ENCODE measurements around the gene LIPC. TPM values are rescaled to one million over a fixed set of nuclear protein-coding genes. Genes with fewer than 3 reads are reported as not detected.
A peak's percentile ranks its signal among the peaks of the same experiment; 100 is the strongest.

The LIPC gene
- not detected for polyA plus RNA-seq (2013, experiment 1 of 2)
- not detected for polyA plus RNA-seq (2013, experiment 2 of 2)

GRCh38 chr15:58431221-58432149 is at the start of gene LIPC:
TSS of gene LIPC (plus strand) at chr15:58431991. CDS start at chr15:58432033, 42 bp downstream.
- H3K4ac ChIP-seq (ENCODE audit: low read length), result no peak within 1 kb of the TSS
- no peak within 1 kb of the TSS for H3K9ac ChIP-seq (ENCODE audit: low read depth, low read length, poor library complexity)
- H2AK5ac ChIP-seq (ENCODE audit: low read depth, low read length), result no peak within 1 kb of the TSS
- no peak within 1 kb of the TSS for H3K4me2 ChIP-seq (ENCODE audit: insufficient read depth, low read length, poor library complexity, severe bottlenecking)
- no peak for DNase-seq (ENCODE audit: low spot score)
- no peak within 1 kb of the TSS for H3K14ac ChIP-seq (ENCODE audit: low read length)
- H4K91ac ChIP-seq (ENCODE audit: low read depth, low read length, poor library complexity), result no peak within 1 kb of the TSS
- no peak within 1 kb of the TSS for H3K4me3 ChIP-seq (ENCODE audit: low read length in 2 of 2)
- no peak within 1 kb of the TSS for H3K27ac ChIP-seq (replicated peaks; ENCODE audit: low read length)
- H2BK5ac ChIP-seq (ENCODE audit: low read length), result no peak within 1 kb of the TSS
- H3K4me1 ChIP-seq (ENCODE audit: control insufficient read depth in 2 of 2, insufficient read depth in 1 of 2, low read depth in 1 of 2, low read length in 2 of 2), result peaks cover 5 to 7% of the 10 kb centered on the region in 2 donors
- H3K23ac ChIP-seq (ENCODE audit: low read depth, low read length, poor library complexity), result no peak within 1 kb of the TSS
- H2BK120ac ChIP-seq (ENCODE audit: low read depth, low read length), result no peak within 1 kb of the TSS
- H4K8ac ChIP-seq (ENCODE audit: low read depth, low read length), result no peak within 1 kb of the TSS
- no peak within 1 kb of the TSS for H2BK12ac ChIP-seq (ENCODE audit: low read length)
- no CpG with 5 or more reads among the region's 10 CpGs for WGBS, 2 donors (ENCODE audit: extremely low coverage in 2 of 2, insufficient read length in 2 of 2, insufficient replicate concordance in 1 of 2)
- no peaks in the 10 kb centered on the region for H3K36me3 ChIP-seq (replicated peaks in 1 of 2; ENCODE audit: control insufficient read depth in 2 of 2, insufficient read depth in 2 of 2, low read length in 2 of 2)
- H2AFZ ChIP-seq (ENCODE audit: low read length), result no peak within 1 kb of the TSS
- H3K27me3 ChIP-seq (ENCODE audit: control insufficient read depth in 3 of 3, insufficient read depth in 3 of 3, low read depth in 1 of 3, low read length in 3 of 3), result no peaks in the 10 kb centered on the region
- H3K9me3 ChIP-seq (replicated peaks in 1 of 2; ENCODE audit: control insufficient read depth in 2 of 2, insufficient read depth in 1 of 2, low read depth in 1 of 2, low read length in 2 of 2), result no peaks in the 10 kb centered on the region
- no peak within 1 kb of the TSS for H3K18ac ChIP-seq (ENCODE audit: low read length)
- peaks cover 2% of the 10 kb centered on the region for H3K79me1 ChIP-seq (ENCODE audit: low read depth, low read length)
- H2BK15ac ChIP-seq (ENCODE audit: low read length), result no peak within 1 kb of the TSS

GRCh38 chr15:58383876-58384275 is 47.9 kb upstream of the LIPC start:
- DNase-seq (ENCODE audit: low spot score), result no peak
- no peak overlapping the region for H3K23ac ChIP-seq (ENCODE audit: low read depth, low read length, poor library complexity)
- peaks cover 10 to 12% of the 10 kb centered on the region in 2 donors for H3K4me1 ChIP-seq (ENCODE audit: control insufficient read depth in 2 of 2, insufficient read depth in 1 of 2, low read depth in 1 of 2, low read length in 2 of 2)
- peak overlapping the region; percentile 76 for H2AFZ ChIP-seq (ENCODE audit: low read length)
- H3K4ac ChIP-seq (ENCODE audit: low read length), result no peak overlapping the region
- no peak overlapping the region for H4K91ac ChIP-seq (ENCODE audit: low read depth, low read length, poor library complexity)
- H3K4me2 ChIP-seq (ENCODE audit: insufficient read depth, low read length, poor library complexity, severe bottlenecking), result no peak overlapping the region
- H3K79me1 ChIP-seq (ENCODE audit: low read depth, low read length), result no peaks in the 10 kb centered on the region
- no peak overlapping the region for H2BK5ac ChIP-seq (ENCODE audit: low read length)
- H3K36me3 ChIP-seq (replicated peaks in 1 of 2; ENCODE audit: control insufficient read depth in 2 of 2, insufficient read depth in 2 of 2, low read length in 2 of 2), result no peaks in the 10 kb centered on the region
- no peak overlapping the region for H3K9ac ChIP-seq (ENCODE audit: low read depth, low read length, poor library complexity)
- no peak overlapping the region for H2BK12ac ChIP-seq (ENCODE audit: low read length)
- H3K27ac ChIP-seq (replicated peaks; ENCODE audit: low read length), result no peak overlapping the region
- H2BK15ac ChIP-seq (ENCODE audit: low read length), result no peak overlapping the region
- no peak overlapping the region for H3K18ac ChIP-seq (ENCODE audit: low read length)
- H3K14ac ChIP-seq (ENCODE audit: low read length), result no peak overlapping the region
- H3K27me3 ChIP-seq (ENCODE audit: control insufficient read depth in 3 of 3, insufficient read depth in 3 of 3, low read depth in 1 of 3, low read length in 3 of 3), result no peaks in the 10 kb centered on the region
- H4K8ac ChIP-seq (ENCODE audit: low read depth, low read length), result no peak overlapping the region
- H3K4me3 ChIP-seq (ENCODE audit: low read length in 2 of 2), result no peak overlapping the region
- WGBS, 2 donors (ENCODE audit: extremely low coverage in 2 of 2, insufficient read length in 2 of 2, insufficient replicate concordance in 1 of 2), result no CpG with 5 or more reads among the region's 5 CpGs
- H2AK5ac ChIP-seq (ENCODE audit: low read depth, low read length), result no peak overlapping the region
- peaks cover 0 to 2% of the 10 kb centered on the region in 2 donors for H3K9me3 ChIP-seq (replicated peaks in 1 of 2; ENCODE audit: control insufficient read depth in 2 of 2, insufficient read depth in 1 of 2, low read depth in 1 of 2, low read length in 2 of 2)
- no peak overlapping the region for H2BK120ac ChIP-seq (ENCODE audit: low read depth, low read length)

- H2BK5ac ChIP-seq (ENCODE audit: low read length), result no peak overlapping the region
- H3K79me1 ChIP-seq (ENCODE audit: low read depth, low read length), result no peaks in the 10 kb centered on the region
- no peak overlapping the region for H2AFZ ChIP-seq (ENCODE audit: low read length)
- no peak overlapping the region for H3K23ac ChIP-seq (ENCODE audit: low read depth, low read length, poor library complexity)
- no peak overlapping the region for H3K9ac ChIP-seq (ENCODE audit: low read depth, low read length, poor library complexity)
- no peak overlapping the region for H3K14ac ChIP-seq (ENCODE audit: low read length)
- no peak overlapping the region for H2BK12ac ChIP-seq (ENCODE audit: low read length)
- no peak overlapping the region for H2BK120ac ChIP-seq (ENCODE audit: low read depth, low read length)
- no peak overlapping the region for H3K4me2 ChIP-seq (ENCODE audit: insufficient read depth, low read length, poor library complexity, severe bottlenecking)
- no peak for DNase-seq (ENCODE audit: low spot score)
- no CpG with 5 or more reads among the region's 6 CpGs for WGBS, 2 donors (ENCODE audit: extremely low coverage in 2 of 2, insufficient read length in 2 of 2, insufficient replicate concordance in 1 of 2)
- H4K91ac ChIP-seq (ENCODE audit: low read depth, low read length, poor library complexity), result no peak overlapping the region
- no peak overlapping the region for H3K4me3 ChIP-seq (ENCODE audit: low read length in 2 of 2)
- peaks cover 10 to 12% of the 10 kb centered on the region in 2 donors for H3K4me1 ChIP-seq (ENCODE audit: control insufficient read depth in 2 of 2, insufficient read depth in 1 of 2, low read depth in 1 of 2, low read length in 2 of 2)
- peaks cover 0 to 2% of the 10 kb centered on the region in 2 donors for H3K9me3 ChIP-seq (replicated peaks in 1 of 2; ENCODE audit: control insufficient read depth in 2 of 2, insufficient read depth in 1 of 2, low read depth in 1 of 2, low read length in 2 of 2)
- no peaks in the 10 kb centered on the region for H3K36me3 ChIP-seq (replicated peaks in 1 of 2; ENCODE audit: control insufficient read depth in 2 of 2, insufficient read depth in 2 of 2, low read length in 2 of 2)
- H3K4ac ChIP-seq (ENCODE audit: low read length), result no peak overlapping the region
- no peak overlapping the region for H2BK15ac ChIP-seq (ENCODE audit: low read length)
- H4K8ac ChIP-seq (ENCODE audit: low read depth, low read length), result no peak overlapping the region
- H3K27me3 ChIP-seq (ENCODE audit: control insufficient read depth in 3 of 3, insufficient read depth in 3 of 3, low read depth in 1 of 3, low read length in 3 of 3), result no peaks in the 10 kb centered on the region
- no peak overlapping the region for H3K18ac ChIP-seq (ENCODE audit: low read length)
- no peak overlapping the region for H3K27ac ChIP-seq (replicated peaks; ENCODE audit: low read length)
- H2AK5ac ChIP-seq (ENCODE audit: low read depth, low read length), result no peak overlapping the region
Measured at GRCh38 chr15:58384667-58385066, 47.1 kb upstream of the LIPC start.

GRCh38 chr15:58386081-58386480 is 45.7 kb upstream of the LIPC start:
- H3K4ac ChIP-seq (ENCODE audit: low read length), result no peak overlapping the region
- H3K27me3 ChIP-seq (ENCODE audit: control insufficient read depth in 3 of 3, insufficient read depth in 3 of 3, low read depth in 1 of 3, low read length in 3 of 3), result no peaks in the 10 kb centered on the region
- no peak overlapping the region for H2BK12ac ChIP-seq (ENCODE audit: low read length)
- H4K8ac ChIP-seq (ENCODE audit: low read depth, low read length), result no peak overlapping the region
- H2AK5ac ChIP-seq (ENCODE audit: low read depth, low read length), result no peak overlapping the region
- no peak overlapping the region for H3K9ac ChIP-seq (ENCODE audit: low read depth, low read length, poor library complexity)
- no peaks in the 10 kb centered on the region for H3K79me1 ChIP-seq (ENCODE audit: low read depth, low read length)
- DNase-seq (ENCODE audit: low spot score), result no peak
- H3K4me2 ChIP-seq (ENCODE audit: insufficient read depth, low read length, poor library complexity, severe bottlenecking), result no peak overlapping the region
- no CpG with 5 or more reads among the region's 3 CpGs for WGBS, 2 donors (ENCODE audit: extremely low coverage in 2 of 2, insufficient read length in 2 of 2, insufficient replicate concordance in 1 of 2)
- H3K23ac ChIP-seq (ENCODE audit: low read depth, low read length, poor library complexity), result no peak overlapping the region
- no peak overlapping the region for H2BK5ac ChIP-seq (ENCODE audit: low read length)
- no peak overlapping the region for H4K91ac ChIP-seq (ENCODE audit: low read depth, low read length, poor library complexity)
- H2AFZ ChIP-seq (ENCODE audit: low read length), result no peak overlapping the region
- no peaks in the 10 kb centered on the region for H3K36me3 ChIP-seq (replicated peaks in 1 of 2; ENCODE audit: control insufficient read depth in 2 of 2, insufficient read depth in 2 of 2, low read length in 2 of 2)
- no peak overlapping the region for H2BK120ac ChIP-seq (ENCODE audit: low read depth, low read length)
- H3K14ac ChIP-seq (ENCODE audit: low read length), result no peak overlapping the region
- H3K27ac ChIP-seq (replicated peaks; ENCODE audit: low read length), result no peak overlapping the region
- H2BK15ac ChIP-seq (ENCODE audit: low read length), result no peak overlapping the region
- H3K4me3 ChIP-seq (ENCODE audit: low read length in 2 of 2), result no peak overlapping the region
- peaks cover 10 to 12% of the 10 kb centered on the region in 2 donors for H3K4me1 ChIP-seq (ENCODE audit: control insufficient read depth in 2 of 2, insufficient read depth in 1 of 2, low read depth in 1 of 2, low read length in 2 of 2)
- H3K9me3 ChIP-seq (replicated peaks in 1 of 2; ENCODE audit: control insufficient read depth in 2 of 2, insufficient read depth in 1 of 2, low read depth in 1 of 2, low read length in 2 of 2), result peaks cover 0 to 2% of the 10 kb centered on the region in 2 donors
- no peak overlapping the region for H3K18ac ChIP-seq (ENCODE audit: low read length)

Measured in neuronal stem cell (in vitro differentiated cells).